Measurements from ENCODE around the gene CORO2B. TPM values are rescaled to one million over a fixed set of nuclear protein-coding genes. Genes with fewer than 3 reads are reported as not detected.

The CORO2B gene
- total and polyA plus RNA-seq, 2 experiments from 2014 or later, result 1.6 to 4.6 TPM

- no peak for TF ChIP-seq ETS1 (IDR thresholded peaks at IDR 0.05)
- TF ChIP-seq POLR2AphosphoS5 (IDR thresholded peaks at IDR 0.05; ENCODE audit: low read depth), result no peak
- no peak for TF ChIP-seq CTCF (conservative IDR thresholded peaks at IDR 0.05; ENCODE audit: low read depth in 2 of 2)
- no peak for TF ChIP-seq JUNB (IDR thresholded peaks at IDR 0.05; ENCODE audit: unreplicated experiment)
- no peak for TF ChIP-seq CREB1 (CRISPR knock-in tag; IDR thresholded peaks at IDR 0.05; ENCODE audit: low read depth)
These were observed 23.1 kb upstream of the CORO2B start (continued) for GRCh38 chr15:68555679-68556037.

GRCh38 chr15:68556139-68556990 lies 22.4 kb upstream of the CORO2B start:
- H3F3A ChIP-seq (replicated peaks; ENCODE audit: low read depth), result 0 out of 2 replicates have a peak, but pooled peaks cover 14% of the 10 kb centered on the region
- no peak for ATAC-seq
- no peak for DNase-seq (ENCODE audit: low spot score)
- no peaks in the 10 kb centered on the region for H3K36me3 ChIP-seq (ENCODE audit: insufficient read depth)
- Mint-ChIP-seq H3K9me3 (no peaks in the 10 kb centered on the region), H3K4me3 (no peak overlapping the region), H3K27ac (no peak overlapping the region), H3K4me1 (peaks cover 28% of the 10 kb centered on the region), H3K36me3 (ENCODE audit: low read depth) (no peaks in the 10 kb centered on the region), H3K27me3 (ENCODE audit: insufficient read depth, low read depth, poor library complexity) (peaks cover 18% of the 10 kb centered on the region)
- no peaks in the 10 kb centered on the region for H3K79me2 ChIP-seq (replicated peaks; ENCODE audit: insufficient read depth)
- H3K27ac ChIP-seq (ENCODE audit: low read depth), result no peak overlapping the region
- H2AFZ ChIP-seq, result no peak overlapping the region
- H3K4me2 ChIP-seq, result no peak overlapping the region
- H3K27me3 ChIP-seq (ENCODE audit: insufficient read depth), result peaks cover 13% of the 10 kb centered on the region; the same call in 1 of the 2 replicates
- no peak overlapping the region for H3K4me3 ChIP-seq
- TF ChIP-seq ZNF114 (CRISPR knock-in tag; IDR thresholded peaks at IDR 0.05) (no peak), ZNF331 (CRISPR knock-in tag; IDR thresholded peaks at IDR 0.05; ENCODE audit: low read depth) (no peak), CTCF (conservative IDR thresholded peaks at IDR 0.05; ENCODE audit: low read depth in 2 of 2) (no peak), NANOG (IDR thresholded peaks at IDR 0.05; ENCODE audit: borderline replicate concordance) (no peak), CREB1 (CRISPR knock-in tag; IDR thresholded peaks at IDR 0.05; ENCODE audit: low read depth) (no peak), JUNB (IDR thresholded peaks at IDR 0.05; ENCODE audit: unreplicated experiment) (no peak)
- H4K20me1 ChIP-seq (replicated peaks; ENCODE audit: insufficient read depth), result no peaks in the 10 kb centered on the region
- no peaks in the 10 kb centered on the region for H3K9me2 ChIP-seq (ENCODE audit: insufficient read depth)
- peaks cover 17% of the 10 kb centered on the region for H3K4me1 ChIP-seq (ENCODE audit: insufficient read depth)

Data from GM23338 (cell line).